SH-SY5Y (cell line): ENCODE measurements around the gene LYPD6B.

Experiments
- GATA2 ChIP-seq: IDR thresholded peaks from 2 replicates; pipeline ENCODE4 v1.6.1; 2011; ENCODE audit warnings: mild to moderate bottlenecking, low read depth, low read length
- GATA3 ChIP-seq: IDR thresholded peaks from 2 replicates; pipeline ENCODE4 v1.6.1; 2011; ENCODE audit warnings: low read depth, mild to moderate bottlenecking, low read length, moderate library complexity

GRCh38 chr2:149021761-149022160 lies 16.7 kb upstream of the LYPD6B start:
- TF ChIP-seq GATA2, result no peak
- TF ChIP-seq GATA3, result no peak
